ENCODE measurements around the gene RNF150.

The RNF150 gene

GRCh38 chr4:140976768-140977167, 156.5 kb downstream of the RNF150 start:
- DNase-seq (ENCODE audit: low spot score), result no peak

GRCh38 chr4:140971077-140971792, 162.0 kb downstream of the RNF150 start:
- no peak for DNase-seq (ENCODE audit: low spot score)

- no peak for DNase-seq (ENCODE audit: low spot score)
Observed at GRCh38 chr4:140969296-140969695, 164.0 kb downstream of the RNF150 start.

- no peak for DNase-seq (ENCODE audit: low spot score)
Observed at GRCh38 chr4:140968371-140968770, 164.9 kb downstream of the RNF150 start.

- no peak for DNase-seq (ENCODE audit: low spot score)
Observed at GRCh38 chr4:140963883-140964282, 169.4 kb downstream of the RNF150 start.

- no peak for DNase-seq (ENCODE audit: low spot score)
Observed at GRCh38 chr4:140955641-140956040, 177.6 kb downstream of the RNF150 start.

GRCh38 chr4:140952717-140953116, 180.6 kb downstream of the RNF150 start:
- DNase-seq (ENCODE audit: low spot score), result no peak

- DNase-seq (ENCODE audit: low spot score), result no peak
Observed at GRCh38 chr4:140947506-140947905, 185.8 kb downstream of the RNF150 start.

GRCh38 chr4:140945106-140945505, 188.2 kb downstream of the RNF150 start:
- no peak for DNase-seq (ENCODE audit: low spot score)

GRCh38 chr4:140944572-140944971, 188.7 kb downstream of the RNF150 start:
- DNase-seq (ENCODE audit: low spot score), result no peak

GRCh38 chr4:140944199-140944515, 189.1 kb downstream of the RNF150 start:
- DNase-seq (ENCODE audit: low spot score), result no peak

GRCh38 chr4:140943486-140944198, 189.6 kb downstream of the RNF150 start:
- no peak for DNase-seq (ENCODE audit: low spot score)

GRCh38 chr4:140940589-140940988, 192.7 kb downstream of the RNF150 start:
- DNase-seq (ENCODE audit: low spot score), result no peak

GRCh38 chr4:140937866-140938265, 195.4 kb downstream of the RNF150 start:
- DNase-seq (ENCODE audit: low spot score), result no peak

- DNase-seq (ENCODE audit: low spot score), result no peak
Observed at GRCh38 chr4:140935254-140935653, 198.0 kb downstream of the RNF150 start.

- DNase-seq (ENCODE audit: low spot score), result no peak
Observed at GRCh38 chr4:140932501-140933045, 200.7 kb downstream of the RNF150 start.

- DNase-seq (ENCODE audit: low spot score), result no peak
Observed at GRCh38 chr4:140931911-140932310, 201.4 kb downstream of the RNF150 start.

- DNase-seq (ENCODE audit: low spot score), result no peak
Observed at GRCh38 chr4:140930557-140930956, 202.7 kb downstream of the RNF150 start.

GRCh38 chr4:140930011-140930410, 203.3 kb downstream of the RNF150 start:
- DNase-seq (ENCODE audit: low spot score), result no peak

- DNase-seq (ENCODE audit: low spot score), result no peak
Observed at GRCh38 chr4:140928880-140929279, 204.4 kb downstream of the RNF150 start.

GRCh38 chr4:140926672-140927071, 206.6 kb downstream of the RNF150 start:
- no peak for DNase-seq (ENCODE audit: low spot score)

GRCh38 chr4:140925417-140925816, 207.9 kb downstream of the RNF150 start:
- no peak for DNase-seq (ENCODE audit: low spot score)

- no peak for DNase-seq (ENCODE audit: low spot score)
Observed at GRCh38 chr4:140924761-140925392, 208.4 kb downstream of the RNF150 start.
